Measurements from ENCODE around the gene CPNE9. TPM values are rescaled to one million over a fixed set of nuclear protein-coding genes. Genes with fewer than 3 reads are reported as not detected.

Gene CPNE9
- total RNA-seq, 1 experiment from 2014 or later: 0.07 TPM

- CTCF ChIA-PET: no interaction called here
- Histone ChIP-seq H3K36me3 (ENCODE audit: low read depth, low read length) (peaks cover 12% of the 10 kb centered on the region; the same call in 1 of the 2 replicates), H3K4me2 (ENCODE audit: low read length) (no peak overlapping the region), H3K27me3 (ENCODE audit: low read length) (no peaks in the 10 kb centered on the region), H3K9me2 (replicated peaks; ENCODE audit: low read length) (no peaks in the 10 kb centered on the region), H3K79me2 (ENCODE audit: low read length) (no peaks in the 10 kb centered on the region), H2AFZ (ENCODE audit: low read length) (no peak overlapping the region), H3K4me3 (ENCODE audit: low read length) (no peak overlapping the region), H3K27ac (ENCODE audit: low read length) (no peak overlapping the region), H3F3A (ENCODE audit: low read length, unreplicated experiment) (no peaks in the 10 kb centered on the region), H3K9me3 (ENCODE audit: low read length) (no peaks in the 10 kb centered on the region), H3K4me1 (ENCODE audit: insufficient read depth, low read length) (no peaks in the 10 kb centered on the region), H3K9ac (ENCODE audit: low read length) (no peak overlapping the region), H4K20me1 (ENCODE audit: low read length) (no peaks in the 10 kb centered on the region)
- no peak for ATAC-seq
- DNase-seq: no peak
- TF ChIP-seq EZH2phosphoT487 (IDR thresholded peaks at IDR 0.05; ENCODE audit: borderline replicate concordance, low read length) (no peak), CTCF (conservative IDR thresholded peaks at IDR 0.05; ENCODE audit: low read depth, low read length) (no peak), EZH2 (IDR thresholded peaks at IDR 0.05; ENCODE audit: low read length, unreplicated experiment) (no peak)
- POLR2A ChIA-PET (ENCODE audit: unreplicated experiment): no interaction called here
- intact Hi-C loops (cut with micrococcal nuclease): no loop called here
- BruUV-seq (replicated peaks): no TSS peak
Measured at GRCh38 chr3:9695746-9696145, 7.9 kb upstream of the CPNE9 start.

- Histone ChIP-seq H4K20me1 (ENCODE audit: low read length) (no peaks in the 10 kb centered on the region), H3K4me2 (ENCODE audit: low read length) (no peak overlapping the region), H3K27me3 (ENCODE audit: low read length) (no peaks in the 10 kb centered on the region), H3F3A (ENCODE audit: low read length, unreplicated experiment) (no peaks in the 10 kb centered on the region), H3K79me2 (ENCODE audit: low read length) (no peaks in the 10 kb centered on the region), H3K9ac (ENCODE audit: low read length) (no peak overlapping the region), H3K4me1 (ENCODE audit: insufficient read depth, low read length) (no peaks in the 10 kb centered on the region), H3K36me3 (ENCODE audit: low read depth, low read length) (peaks cover 12% of the 10 kb centered on the region; the same call in 1 of the 2 replicates), H3K4me3 (ENCODE audit: low read length) (no peak overlapping the region), H3K9me3 (ENCODE audit: low read length) (no peaks in the 10 kb centered on the region), H3K9me2 (replicated peaks; ENCODE audit: low read length) (no peaks in the 10 kb centered on the region), H3K27ac (ENCODE audit: low read length) (no peak overlapping the region), H2AFZ (ENCODE audit: low read length) (no peak overlapping the region)
- no TSS peak for BruUV-seq (replicated peaks)
- POLR2A ChIA-PET (ENCODE audit: unreplicated experiment): no interaction called here
- ATAC-seq (no peak), DNase-seq (no peak)
- intact Hi-C loops (cut with micrococcal nuclease): no loop called here
- no peak for TF ChIP-seq EZH2 (IDR thresholded peaks at IDR 0.05; ENCODE audit: low read length, unreplicated experiment)
- no peak for TF ChIP-seq CTCF (conservative IDR thresholded peaks at IDR 0.05; ENCODE audit: low read depth, low read length)
- no peak for TF ChIP-seq EZH2phosphoT487 (IDR thresholded peaks at IDR 0.05; ENCODE audit: borderline replicate concordance, low read length)
- CTCF ChIA-PET: no interaction called here
Measured at GRCh38 chr3:9696480-9697220, 7.0 kb upstream of the CPNE9 start.

- Histone ChIP-seq H4K20me1 (ENCODE audit: low read length) (no peaks in the 10 kb centered on the region), H3K4me2 (ENCODE audit: low read length) (no peak overlapping the region), H3K27ac (ENCODE audit: low read length) (no peak overlapping the region), H3F3A (ENCODE audit: low read length, unreplicated experiment) (no peaks in the 10 kb centered on the region), H3K9me2 (replicated peaks; ENCODE audit: low read length) (no peaks in the 10 kb centered on the region), H3K27me3 (ENCODE audit: low read length) (no peaks in the 10 kb centered on the region), H3K4me3 (ENCODE audit: low read length) (no peak overlapping the region), H2AFZ (ENCODE audit: low read length) (no peak overlapping the region), H3K36me3 (ENCODE audit: low read depth, low read length) (peaks cover 6% of the 10 kb centered on the region; the same call in 1 of the 2 replicates), H3K9ac (ENCODE audit: low read length) (no peak overlapping the region), H3K4me1 (ENCODE audit: insufficient read depth, low read length) (no peaks in the 10 kb centered on the region), H3K79me2 (ENCODE audit: low read length) (no peaks in the 10 kb centered on the region), H3K9me3 (ENCODE audit: low read length) (no peaks in the 10 kb centered on the region)
- intact Hi-C loops (cut with micrococcal nuclease): no loop called here
- ChIA-PET POLR2A (ENCODE audit: unreplicated experiment) (interaction anchor here (0.6 kb wide), 1 partner anchor 514 kb away, joined by 4 read pairs; no protein-coding TSS in a partner anchor), CTCF (no interaction called here)
- BruUV-seq (replicated peaks): no TSS peak
- DNase-seq (no peak), ATAC-seq (no peak)
- no peak for TF ChIP-seq CTCF (conservative IDR thresholded peaks at IDR 0.05; ENCODE audit: low read depth, low read length)
- no peak for TF ChIP-seq EZH2 (IDR thresholded peaks at IDR 0.05; ENCODE audit: low read length, unreplicated experiment)
- no peak for TF ChIP-seq EZH2phosphoT487 (IDR thresholded peaks at IDR 0.05; ENCODE audit: borderline replicate concordance, low read length)
Measured at GRCh38 chr3:9697892-9698291, 5.7 kb upstream of the CPNE9 start.
